ENCODE data around the gene CLCN7.

The CLCN7 gene

GRCh38 chr16:1431497-1432270 lies 43.1 kb downstream of the CLCN7 start:
- DNase-seq (ENCODE audit: low read depth in 2 of 3, low spot score in 1 of 3), result no peak

GRCh38 chr16:1430759-1431496 lies 43.9 kb downstream of the CLCN7 start, which contains the start of gene PERCC1:
TSS of gene PERCC1 (plus strand) at chr16:1431078. CDS start at chr16:1432594, 1,516 bp downstream.
- DNase-seq (ENCODE audit: low read depth in 2 of 3, low spot score in 1 of 3), result no peak

GRCh38 chr16:1430214-1430758 lies 44.5 kb downstream of the CLCN7 start:
- no peak for DNase-seq (ENCODE audit: low read depth in 2 of 3, low spot score in 1 of 3)

GRCh38 chr16:1429631-1430030 lies 45.2 kb downstream of the CLCN7 start:
- no peak for DNase-seq (ENCODE audit: low read depth in 2 of 3, low spot score in 1 of 3)

GRCh38 chr16:1429012-1429411 lies 45.8 kb downstream of the CLCN7 start:
- no peak for DNase-seq (ENCODE audit: low read depth in 2 of 3, low spot score in 1 of 3)

GRCh38 chr16:1428511-1428910 lies 46.3 kb downstream of the CLCN7 start:
- peak; percentile 32 to 47 (median 36) for DNase-seq (ENCODE audit: low read depth in 2 of 3, low spot score in 1 of 3)

- DNase-seq (ENCODE audit: low read depth in 2 of 3, low spot score in 1 of 3), result no peak
Measured at GRCh38 chr16:1427473-1428461, 47.1 kb downstream of the CLCN7 start.

- DNase-seq (ENCODE audit: low read depth in 2 of 3, low spot score in 1 of 3), result no peak
Measured at GRCh38 chr16:1426734-1427471, 47.9 kb downstream of the CLCN7 start.

- no peak for DNase-seq (ENCODE audit: low read depth in 2 of 3, low spot score in 1 of 3)
Measured at GRCh38 chr16:1425616-1426370, 49.0 kb downstream of the CLCN7 start.

GRCh38 chr16:1424028-1424427 lies 50.8 kb downstream of the CLCN7 start:
- no peak for DNase-seq (ENCODE audit: low read depth in 2 of 3, low spot score in 1 of 3)

GRCh38 chr16:1422076-1422475 lies 52.8 kb downstream of the CLCN7 start:
- DNase-seq (ENCODE audit: low read depth in 2 of 3, low spot score in 1 of 3), result no peak

- no peak for DNase-seq (ENCODE audit: low read depth in 2 of 3, low spot score in 1 of 3)
Measured at GRCh38 chr16:1420111-1420539, 54.7 kb downstream of the CLCN7 start.

- DNase-seq (ENCODE audit: low read depth in 2 of 3, low spot score in 1 of 3), result no peak
Measured at GRCh38 chr16:1416521-1416941, 58.3 kb downstream of the CLCN7 start.

GRCh38 chr16:1414532-1415260 lies 60.1 kb downstream of the CLCN7 start, which contains the start of gene UNKL:
TSS of gene UNKL (minus strand) at chr16:1414704. CDS start at chr16:1414691, 13 bp downstream.
- DNase-seq (ENCODE audit: low read depth in 2 of 3, low spot score in 1 of 3), result peak; percentile 61 to 79 (median 75)

- peak; percentile 37 to 56 (median 46) for DNase-seq (ENCODE audit: low read depth in 2 of 3, low spot score in 1 of 3)
Measured at GRCh38 chr16:1413684-1414531, 60.9 kb downstream of the CLCN7 start.

GRCh38 chr16:1412847-1413246 lies 62.0 kb downstream of the CLCN7 start:
- DNase-seq (ENCODE audit: low read depth in 2 of 3, low spot score in 1 of 3), result no peak

GRCh38 chr16:1408171-1408837 lies 66.5 kb downstream of the CLCN7 start:
- peak; percentile 87 to 97 (median 93) for DNase-seq (ENCODE audit: low read depth in 2 of 3, low spot score in 1 of 3)

Data from stimulated activated CD4-positive, alpha-beta T cell treated with anti-CD3 and anti-CD28 coated beads, Interleukin-12 subunit alpha, Interleukin-12 subunit beta, amount 100 ng/mL, for 48 hours (primary cell).